ENCODE results near the gene COCH. TPM values are rescaled to one million over a fixed set of nuclear protein-coding genes. Genes with fewer than 3 reads are reported as not detected.

Gene COCH
- total RNA-seq, 1 donor from 2014 or later = 16.9 TPM

DNA sequence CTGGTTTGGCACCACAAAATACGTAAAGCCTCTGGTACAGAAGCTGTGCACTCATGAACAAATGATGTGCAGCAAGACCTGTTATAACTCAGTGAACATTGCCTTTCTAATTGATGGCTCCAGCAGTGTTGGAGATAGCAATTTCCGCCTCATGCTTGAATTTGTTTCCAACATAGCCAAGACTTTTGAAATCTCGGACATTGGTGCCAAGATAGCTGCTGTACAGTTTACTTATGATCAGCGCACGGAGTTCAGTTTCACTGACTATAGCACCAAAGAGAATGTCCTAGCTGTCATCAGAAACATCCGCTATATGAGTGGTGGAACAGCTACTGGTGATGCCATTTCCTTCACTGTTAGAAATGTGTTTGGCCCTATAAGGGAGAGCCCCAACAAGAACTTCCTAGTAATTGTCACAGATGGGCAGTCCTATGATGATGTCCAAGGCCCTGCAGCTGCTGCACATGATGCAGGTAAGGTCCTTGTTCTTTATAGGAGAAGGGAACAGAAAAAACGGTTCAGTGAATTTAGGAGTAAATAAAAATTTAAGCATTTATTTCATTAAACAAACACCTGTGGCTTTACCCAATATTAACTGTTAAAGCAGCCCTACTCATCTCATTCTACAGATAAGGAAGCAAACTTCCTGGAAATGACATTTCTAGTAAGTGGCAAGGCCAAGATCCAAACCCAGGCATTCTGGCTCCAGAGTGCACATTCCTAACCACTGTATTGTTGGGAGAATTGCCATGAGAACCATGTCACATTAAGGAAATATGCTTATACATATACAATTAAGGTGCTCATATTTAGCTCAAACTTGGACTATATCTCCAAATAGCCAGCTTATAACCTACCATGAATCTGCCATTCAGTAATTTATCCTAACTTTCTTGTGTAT lies 11.7 kb downstream of the COCH start:
- no peak for TF ChIP-seq CTCF (conservative IDR thresholded peaks at IDR 0.05)
- H3K36me3 Mint-ChIP-seq (ENCODE audit: low read depth) = peaks cover 3% of the 10 kb centered on the region
- no peaks in the 10 kb centered on the region for H3K9me3 Mint-ChIP-seq
- H3K27me3 Mint-ChIP-seq (ENCODE audit: low read depth) = no peaks in the 10 kb centered on the region
- no peak overlapping the region for H3K27ac Mint-ChIP-seq (ENCODE audit: unreplicated experiment)
- no peak for DNase-seq (ENCODE audit: low read depth, low spot score)
- H3K4me1 Mint-ChIP-seq = peaks cover 3% of the 10 kb centered on the region
- H3K4me3 Mint-ChIP-seq = no peak overlapping the region

- no peak for TF ChIP-seq CTCF (conservative IDR thresholded peaks at IDR 0.05)
- peaks cover 6% of the 10 kb centered on the region for H3K36me3 Mint-ChIP-seq (ENCODE audit: low read depth)
- DNase-seq (ENCODE audit: low read depth, low spot score) = no peak
- peaks cover 3% of the 10 kb centered on the region for H3K4me1 Mint-ChIP-seq
- no peaks in the 10 kb centered on the region for H3K27me3 Mint-ChIP-seq (ENCODE audit: low read depth)
- H3K4me3 Mint-ChIP-seq = no peak overlapping the region
- H3K27ac Mint-ChIP-seq (ENCODE audit: unreplicated experiment) = no peak overlapping the region
- H3K9me3 Mint-ChIP-seq = no peaks in the 10 kb centered on the region
Observed at GRCh38 chr14:30888480-30889243, 14.3 kb downstream of the COCH start.

GRCh38 chr14:30889244-30889594 lies 14.9 kb downstream of the COCH start:
- H3K36me3 Mint-ChIP-seq (ENCODE audit: low read depth) = peaks cover 6% of the 10 kb centered on the region
- no peak for DNase-seq (ENCODE audit: low read depth, low spot score)

DNA sequence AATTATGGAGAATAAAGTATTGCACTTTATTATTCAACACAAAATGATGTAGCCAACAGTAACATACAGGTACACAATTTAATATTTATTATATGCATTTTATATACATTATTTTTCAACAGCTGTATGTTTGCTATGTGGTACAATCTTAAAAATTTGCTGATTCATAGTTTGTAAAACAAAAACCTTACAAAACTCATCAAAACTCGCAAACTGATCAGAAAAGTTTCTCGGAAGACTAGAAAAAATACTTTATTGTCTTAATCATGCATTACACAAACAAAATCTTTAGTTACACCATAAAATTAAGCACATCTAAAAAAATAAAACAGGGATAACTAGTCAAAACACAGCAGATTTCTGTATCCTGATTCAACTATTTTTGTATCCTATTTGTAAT lies 19.5 kb downstream of the COCH start:
- no peaks in the 10 kb centered on the region for H3K27me3 Mint-ChIP-seq (ENCODE audit: low read depth)
- H3K27ac Mint-ChIP-seq (ENCODE audit: unreplicated experiment) = no peak overlapping the region
- TF ChIP-seq CTCF (conservative IDR thresholded peaks at IDR 0.05) = no peak
- no peaks in the 10 kb centered on the region for H3K4me1 Mint-ChIP-seq
- no peak for DNase-seq (ENCODE audit: low read depth, low spot score)
- peaks cover 13% of the 10 kb centered on the region for H3K36me3 Mint-ChIP-seq (ENCODE audit: low read depth)
- no peak overlapping the region for H3K4me3 Mint-ChIP-seq
- no peaks in the 10 kb centered on the region for H3K9me3 Mint-ChIP-seq

More at GRCh38 chr14:30889244-30889594, 14.9 kb downstream of the COCH start:
- no peak for TF ChIP-seq CTCF (conservative IDR thresholded peaks at IDR 0.05)
- Mint-ChIP-seq H3K27me3 (ENCODE audit: low read depth) (no peaks in the 10 kb centered on the region), H3K4me1 (peaks cover 3% of the 10 kb centered on the region), H3K27ac (ENCODE audit: unreplicated experiment) (no peak overlapping the region), H3K4me3 (no peak overlapping the region), H3K9me3 (no peaks in the 10 kb centered on the region)

- Mint-ChIP-seq H3K4me3 (no peak overlapping the region), H3K27me3 (ENCODE audit: low read depth) (no peaks in the 10 kb centered on the region), H3K36me3 (ENCODE audit: low read depth) (peaks cover 18% of the 10 kb centered on the region), H3K27ac (ENCODE audit: unreplicated experiment) (no peak overlapping the region), H3K9me3 (no peaks in the 10 kb centered on the region), H3K4me1 (no peaks in the 10 kb centered on the region)
- no peak for TF ChIP-seq CTCF (conservative IDR thresholded peaks at IDR 0.05)
- DNase-seq (ENCODE audit: low read depth, low spot score) = no peak
Observed at GRCh38 chr14:30894923-30895515, 20.7 kb downstream of the COCH start.
